Measurements from ENCODE around the gene SS18L1. TPM values are rescaled to one million over a fixed set of nuclear protein-coding genes. Genes with fewer than 3 reads are reported as not detected.

Gene SS18L1
- total and polyA plus RNA-seq, 2 donors (not counting 1 experiment from before 2014, with no cell fraction given) = 4.7 to 7.4 TPM

GRCh38 chr20:62158088-62158400 lies 14.5 kb downstream of the SS18L1 start:
- H3K4me2 ChIP-seq (ENCODE audit: extremely low read depth, insufficient read depth, low read length) = no peak overlapping the region
- no peak overlapping the region for H2AFZ ChIP-seq (ENCODE audit: low read length)
- no peaks in the 10 kb centered on the region for H3K27me3 ChIP-seq (ENCODE audit: control insufficient read depth, insufficient read depth, low read length)
- H3K9me3 ChIP-seq (ENCODE audit: control insufficient read depth, insufficient read depth, low read depth, low read length) = no peaks in the 10 kb centered on the region
- H4K20me1 ChIP-seq (ENCODE audit: control insufficient read depth, extremely low read depth, insufficient read depth, low read length) = no peaks in the 10 kb centered on the region
- H3K9ac ChIP-seq (ENCODE audit: insufficient read depth, low read length) = no peak overlapping the region
- TF ChIP-seq EZH2 (IDR thresholded peaks at IDR 0.05; ENCODE audit: low read length, missing control alignments) (no peak), CTCF (conservative IDR thresholded peaks at IDR 0.05 in 1 of 2, IDR thresholded peaks at IDR 0.05 in 1 of 2; ENCODE audit: low read depth in 1 of 2, low read length in 2 of 2) (no peak)
- H3K4me3 ChIP-seq (replicated peaks in 1 of 4; ENCODE audit: control extremely low read depth in 1 of 4, insufficient read depth in 1 of 4, low read depth in 3 of 4, low read length in 4 of 4) = no peak overlapping the region
- H3K27ac ChIP-seq (ENCODE audit: insufficient read depth, low read length) = no peak overlapping the region
- peaks cover 20% of the 10 kb centered on the region for H3K79me2 ChIP-seq (ENCODE audit: control insufficient read depth, insufficient read depth, low read length)
- peaks cover 4% of the 10 kb centered on the region for H3K36me3 ChIP-seq (ENCODE audit: control insufficient read depth, insufficient read depth, low read length)
- no peak for DNase-seq (ENCODE audit: low read depth in 2 of 2)
- H3K4me1 ChIP-seq (ENCODE audit: control insufficient read depth, extremely low read depth, insufficient read depth, low read length) = no peaks in the 10 kb centered on the region

- no peak for TF ChIP-seq EZH2 (IDR thresholded peaks at IDR 0.05; ENCODE audit: low read length, missing control alignments)
- TF ChIP-seq CTCF (conservative IDR thresholded peaks at IDR 0.05 in 1 of 2, IDR thresholded peaks at IDR 0.05 in 1 of 2; ENCODE audit: low read depth in 1 of 2, low read length in 2 of 2) = no peak
- no peaks in the 10 kb centered on the region for H4K20me1 ChIP-seq (ENCODE audit: control insufficient read depth, extremely low read depth, insufficient read depth, low read length)
- DNase-seq (ENCODE audit: low read depth in 2 of 2) = no peak
- no peak overlapping the region for H3K4me3 ChIP-seq (replicated peaks in 1 of 4; ENCODE audit: control extremely low read depth in 1 of 4, insufficient read depth in 1 of 4, low read depth in 3 of 4, low read length in 4 of 4)
- H3K9ac ChIP-seq (ENCODE audit: insufficient read depth, low read length) = no peak overlapping the region
- H3K79me2 ChIP-seq (ENCODE audit: control insufficient read depth, insufficient read depth, low read length) = peaks cover 19% of the 10 kb centered on the region
- no peak overlapping the region for H3K27ac ChIP-seq (ENCODE audit: insufficient read depth, low read length)
- no peak overlapping the region for H3K4me2 ChIP-seq (ENCODE audit: extremely low read depth, insufficient read depth, low read length)
- no peaks in the 10 kb centered on the region for H3K27me3 ChIP-seq (ENCODE audit: control insufficient read depth, insufficient read depth, low read length)
- no peaks in the 10 kb centered on the region for H3K4me1 ChIP-seq (ENCODE audit: control insufficient read depth, extremely low read depth, insufficient read depth, low read length)
- peaks cover 4% of the 10 kb centered on the region for H3K36me3 ChIP-seq (ENCODE audit: control insufficient read depth, insufficient read depth, low read length)
- H3K9me3 ChIP-seq (ENCODE audit: control insufficient read depth, insufficient read depth, low read depth, low read length) = no peaks in the 10 kb centered on the region
- no peak overlapping the region for H2AFZ ChIP-seq (ENCODE audit: low read length)
Measured at GRCh38 chr20:62158541-62158940, 15.0 kb downstream of the SS18L1 start.

GRCh38 chr20:62159052-62159451 lies 15.5 kb downstream of the SS18L1 start:
- no peak for DNase-seq (ENCODE audit: low read depth in 2 of 2)
- Histone ChIP-seq H4K20me1 (ENCODE audit: control insufficient read depth, extremely low read depth, insufficient read depth, low read length) (no peaks in the 10 kb centered on the region), H3K27ac (ENCODE audit: insufficient read depth, low read length) (no peak overlapping the region), H3K9me3 (ENCODE audit: control insufficient read depth, insufficient read depth, low read depth, low read length) (no peaks in the 10 kb centered on the region), H3K4me1 (ENCODE audit: control insufficient read depth, extremely low read depth, insufficient read depth, low read length) (no peaks in the 10 kb centered on the region), H3K9ac (ENCODE audit: insufficient read depth, low read length) (no peak overlapping the region), H3K4me3 (replicated peaks in 1 of 4; ENCODE audit: control extremely low read depth in 1 of 4, insufficient read depth in 1 of 4, low read depth in 3 of 4, low read length in 4 of 4) (no peak overlapping the region), H3K4me2 (ENCODE audit: extremely low read depth, insufficient read depth, low read length) (no peak overlapping the region), H3K27me3 (ENCODE audit: control insufficient read depth, insufficient read depth, low read length) (no peaks in the 10 kb centered on the region), H3K36me3 (ENCODE audit: control insufficient read depth, insufficient read depth, low read length) (peaks cover 6% of the 10 kb centered on the region), H3K79me2 (ENCODE audit: control insufficient read depth, insufficient read depth, low read length) (peaks cover 17% of the 10 kb centered on the region), H2AFZ (ENCODE audit: low read length) (no peak overlapping the region)
- no peak for TF ChIP-seq CTCF (conservative IDR thresholded peaks at IDR 0.05 in 1 of 2, IDR thresholded peaks at IDR 0.05 in 1 of 2; ENCODE audit: low read depth in 1 of 2, low read length in 2 of 2)
- TF ChIP-seq EZH2 (IDR thresholded peaks at IDR 0.05; ENCODE audit: low read length, missing control alignments) = no peak

All from fibroblast of lung (primary cell).